GM12878 (cell line): Measurements from ENCODE around the gene WIPF1.

Experiments
- CTCF ChIP-seq, 3 experiments: IDR thresholded peaks in 2 of 3; conservative IDR thresholded peaks in 1 of 3; 2 replicates each; pipeline ENCODE4 v1.5.1; 2011; ENCODE audit warnings: low read depth in 3 of 3, low read length in 3 of 3, mild to moderate bottlenecking in 3 of 3, control low read depth in 2 of 3, moderate library complexity in 2 of 3, inconsistent platforms in 1 of 3, mixed read lengths in 1 of 3; ENCODE audit not compliant: control insufficient read depth in 2 of 3, insufficient read depth in 1 of 3; ENCODE audit errors: extremely low read depth in 1 of 3
- GABPA ChIP-seq: IDR thresholded peaks from 2 replicates; pipeline ENCODE4 v1.6.1; 2014; ENCODE audit warnings: antibody characterized with exemption, low read depth, mild to moderate bottlenecking, inconsistent platforms
- NBN ChIP-seq: fragments of 450-650 bp; IDR thresholded peaks from 2 replicates; pipeline ENCODE4 v1.6.1; 2016
- POLR2A ChIP-seq: IDR thresholded peaks from 2 replicates; pipeline ENCODE4 v1.6.1; 2011; ENCODE audit warnings: low read depth, mild to moderate bottlenecking, low read length
- RAD21 ChIP-seq: IDR thresholded peaks from 2 replicates; pipeline ENCODE4 v1.6.1; 2011; ENCODE audit warnings: mild to moderate bottlenecking, low read depth, low read length, moderate library complexity; ENCODE audit not compliant: insufficient read depth
- RBBP5 ChIP-seq: fragments of 200-600 bp; sonication (generic); conservative IDR thresholded peaks from 2 replicates; pipeline ENCODE4 v1.6.1; 2016
- RFX5 ChIP-seq: IDR thresholded peaks from 2 replicates; pipeline ENCODE4 v1.6.1; 2011; ENCODE audit warnings: low read depth, low read length, improper control_type of control experiment
- SP1 ChIP-seq: IDR thresholded peaks from one replicate; pipeline ENCODE4 v1.6.1; 2011; ENCODE audit warnings: low read depth, low read length
- SUZ12 ChIP-seq: fragments of 200-600 bp; sonication (generic); IDR thresholded peaks from one replicate; pipeline ENCODE4 v1.6.1; 2018; ENCODE audit warnings: antibody characterized with exemption, mild to moderate bottlenecking; ENCODE audit not compliant: unreplicated experiment
- ZNF274 ChIP-seq: IDR thresholded peaks from one replicate; pipeline ENCODE4 v1.8.0; 2011; ENCODE audit not compliant: insufficient read length, insufficient read depth
- TF ChIP-seq, protein P1 (sequence below): IDR thresholded peaks from 2 replicates; pipeline ENCODE4 v1.6.1; 2012; ENCODE audit warnings: low read depth, low read length, improper control_type of control experiment
- TF ChIP-seq, protein P2 (sequence below): IDR thresholded peaks from 2 replicates; pipeline ENCODE4 v1.6.1; 2012; ENCODE audit warnings: low read depth, low read length, improper control_type of control experiment

GRCh38 chr2:174630107-174630506, 32.5 kb upstream of the WIPF1 start:
- TF ChIP-seq NBN: no peak
- no peak for TF ChIP-seq GABPA
- TF ChIP-seq CTCF (IDR thresholded peaks at IDR 0.05 in 2 of 3, conservative IDR thresholded peaks at IDR 0.05 in 1 of 3; ENCODE audit: control insufficient read depth in 2 of 3, extremely low read depth in 1 of 3, insufficient read depth in 1 of 3, low read depth in 3 of 3, low read length in 3 of 3): no peak
- no peak for TF ChIP-seq SP1
- no peak for TF ChIP-seq RBBP5
- no peak for TF ChIP-seq RAD21
- TF ChIP-seq POLR2A: no peak
- TF ChIP-seq ZNF274: no peak
- TF ChIP-seq SUZ12: no peak
- TF ChIP-seq, protein P1, sequence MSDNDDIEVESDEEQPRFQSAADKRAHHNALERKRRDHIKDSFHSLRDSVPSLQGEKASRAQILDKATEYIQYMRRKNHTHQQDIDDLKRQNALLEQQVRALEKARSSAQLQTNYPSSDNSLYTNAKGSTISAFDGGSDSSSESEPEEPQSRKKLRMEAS: no peak
- TF ChIP-seq, protein P2, sequence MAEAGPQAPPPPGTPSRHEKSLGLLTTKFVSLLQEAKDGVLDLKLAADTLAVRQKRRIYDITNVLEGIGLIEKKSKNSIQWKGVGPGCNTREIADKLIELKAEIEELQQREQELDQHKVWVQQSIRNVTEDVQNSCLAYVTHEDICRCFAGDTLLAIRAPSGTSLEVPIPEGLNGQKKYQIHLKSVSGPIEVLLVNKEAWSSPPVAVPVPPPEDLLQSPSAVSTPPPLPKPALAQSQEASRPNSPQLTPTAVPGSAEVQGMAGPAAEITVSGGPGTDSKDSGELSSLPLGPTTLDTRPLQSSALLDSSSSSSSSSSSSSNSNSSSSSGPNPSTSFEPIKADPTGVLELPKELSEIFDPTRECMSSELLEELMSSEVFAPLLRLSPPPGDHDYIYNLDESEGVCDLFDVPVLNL: no peak
- no peak for TF ChIP-seq RFX5
